C4-2B (cell line): ENCODE results near the gene NUP188.

ENCODE experiments used
- H3K27ac ChIP-seq: fragments of 450-650 bp; 2 replicates; pipeline ENCODE4 v1.5.1; 2017
- ZFX ChIP-seq: fragments of 450-650 bp; IDR thresholded peaks from 2 replicates; pipeline ENCODE4 v1.6.1; 2017
- TF ChIP-seq, protein P1 (sequence below): fragments of 450-650 bp; conservative IDR thresholded peaks from 2 replicates; pipeline ENCODE4 v1.5.1; 2017; ENCODE audit warnings: mild to moderate bottlenecking

NUP188 gene

GRCh38 chr9:129011170-129011569 is 63.7 kb downstream of the NUP188 start:
- no peak overlapping the region for H3K27ac ChIP-seq
- TF ChIP-seq, protein P1, sequence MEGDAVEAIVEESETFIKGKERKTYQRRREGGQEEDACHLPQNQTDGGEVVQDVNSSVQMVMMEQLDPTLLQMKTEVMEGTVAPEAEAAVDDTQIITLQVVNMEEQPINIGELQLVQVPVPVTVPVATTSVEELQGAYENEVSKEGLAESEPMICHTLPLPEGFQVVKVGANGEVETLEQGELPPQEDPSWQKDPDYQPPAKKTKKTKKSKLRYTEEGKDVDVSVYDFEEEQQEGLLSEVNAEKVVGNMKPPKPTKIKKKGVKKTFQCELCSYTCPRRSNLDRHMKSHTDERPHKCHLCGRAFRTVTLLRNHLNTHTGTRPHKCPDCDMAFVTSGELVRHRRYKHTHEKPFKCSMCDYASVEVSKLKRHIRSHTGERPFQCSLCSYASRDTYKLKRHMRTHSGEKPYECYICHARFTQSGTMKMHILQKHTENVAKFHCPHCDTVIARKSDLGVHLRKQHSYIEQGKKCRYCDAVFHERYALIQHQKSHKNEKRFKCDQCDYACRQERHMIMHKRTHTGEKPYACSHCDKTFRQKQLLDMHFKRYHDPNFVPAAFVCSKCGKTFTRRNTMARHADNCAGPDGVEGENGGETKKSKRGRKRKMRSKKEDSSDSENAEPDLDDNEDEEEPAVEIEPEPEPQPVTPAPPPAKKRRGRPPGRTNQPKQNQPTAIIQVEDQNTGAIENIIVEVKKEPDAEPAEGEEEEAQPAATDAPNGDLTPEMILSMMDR = no peak
- TF ChIP-seq ZFX = no peak

DNA sequence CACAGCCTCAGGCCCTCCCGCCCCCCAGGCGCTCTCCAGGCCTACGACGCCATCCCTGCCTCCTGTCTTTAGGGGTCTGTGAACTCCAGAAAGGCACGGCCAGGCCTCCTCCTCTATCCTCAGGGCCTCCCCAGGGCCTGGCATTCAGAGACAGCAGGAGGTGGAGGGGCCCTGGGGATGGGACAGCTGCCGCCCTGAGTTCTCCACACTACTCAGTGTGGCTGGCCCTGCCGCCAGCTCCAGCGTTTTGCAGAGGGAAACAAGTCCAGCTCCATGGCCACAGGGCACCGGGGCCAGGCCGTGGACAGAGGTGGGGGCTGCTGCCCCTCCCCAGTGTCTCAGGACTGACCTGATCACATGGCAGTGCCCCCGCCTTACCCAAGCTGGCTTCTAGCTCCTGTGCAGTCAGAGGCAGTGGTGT is 64.3 kb downstream of the NUP188 start:
- TF ChIP-seq, protein P1 = no peak
- no peak for TF ChIP-seq ZFX
- H3K27ac ChIP-seq = no peak overlapping the region

- TF ChIP-seq ZFX = no peak
- TF ChIP-seq, protein P1 = no peak
- H3K27ac ChIP-seq = no peak overlapping the region
Observed at GRCh38 chr9:129012343-129012742, 64.8 kb downstream of the NUP188 start.

GRCh38 chr9:129012893-129013448 is 65.5 kb downstream of the NUP188 start:
- TF ChIP-seq, protein P1 = no peak
- no peak for TF ChIP-seq ZFX
- H3K27ac ChIP-seq = no peak overlapping the region

DNA sequence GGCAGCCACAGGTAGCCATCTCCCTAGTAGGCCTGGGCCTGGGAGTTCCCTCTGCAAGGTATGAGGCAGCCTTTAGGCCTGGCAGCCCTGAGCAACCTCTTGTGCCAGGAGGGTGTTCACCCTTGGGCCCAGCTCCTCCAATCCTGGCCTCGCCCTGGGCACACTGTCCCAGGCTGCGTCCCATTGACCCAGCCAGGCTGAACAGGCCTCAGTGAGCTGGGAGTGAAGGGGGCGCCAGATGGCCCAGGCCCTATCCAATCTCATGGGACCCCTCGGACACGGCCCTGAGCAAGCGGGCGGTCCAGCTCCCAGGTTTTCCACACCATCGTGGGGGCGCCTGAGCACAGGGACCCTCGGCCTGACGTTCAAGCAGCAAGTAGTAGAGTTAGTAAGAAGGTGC is 66.2 kb downstream of the NUP188 start:
- TF ChIP-seq, protein P1 = no peak
- no peak for TF ChIP-seq ZFX
- H3K27ac ChIP-seq = no peak overlapping the region

- TF ChIP-seq ZFX = no peak
- TF ChIP-seq, protein P1 = no peak
- no peak overlapping the region for H3K27ac ChIP-seq
Observed at GRCh38 chr9:129014124-129014523, 66.6 kb downstream of the NUP188 start.

GRCh38 chr9:129014608-129015007 is 67.1 kb downstream of the NUP188 start:
- TF ChIP-seq, protein P1 = no peak
- no peak for TF ChIP-seq ZFX
- H3K27ac ChIP-seq = no peak overlapping the region
